GM19468 (cell line): ENCODE results near the gene APH1B.
"Not testable (repeated sequence)": the region's sequence is repeated elsewhere in the genome, so short reads cannot be mapped to it uniquely, and the experiment has no call there.

ENCODE experiments used
- ATAC-seq: cut with Tn5 transposase; IDR thresholded peaks from one replicate; pipeline ENCODE4 v1.9.1; 2021; ENCODE audit warnings: mild to moderate bottlenecking, moderate library complexity, moderate number of reproducible peaks; ENCODE audit not compliant: unreplicated experiment; ENCODE audit errors: extremely low read depth

Gene APH1B

DNA sequence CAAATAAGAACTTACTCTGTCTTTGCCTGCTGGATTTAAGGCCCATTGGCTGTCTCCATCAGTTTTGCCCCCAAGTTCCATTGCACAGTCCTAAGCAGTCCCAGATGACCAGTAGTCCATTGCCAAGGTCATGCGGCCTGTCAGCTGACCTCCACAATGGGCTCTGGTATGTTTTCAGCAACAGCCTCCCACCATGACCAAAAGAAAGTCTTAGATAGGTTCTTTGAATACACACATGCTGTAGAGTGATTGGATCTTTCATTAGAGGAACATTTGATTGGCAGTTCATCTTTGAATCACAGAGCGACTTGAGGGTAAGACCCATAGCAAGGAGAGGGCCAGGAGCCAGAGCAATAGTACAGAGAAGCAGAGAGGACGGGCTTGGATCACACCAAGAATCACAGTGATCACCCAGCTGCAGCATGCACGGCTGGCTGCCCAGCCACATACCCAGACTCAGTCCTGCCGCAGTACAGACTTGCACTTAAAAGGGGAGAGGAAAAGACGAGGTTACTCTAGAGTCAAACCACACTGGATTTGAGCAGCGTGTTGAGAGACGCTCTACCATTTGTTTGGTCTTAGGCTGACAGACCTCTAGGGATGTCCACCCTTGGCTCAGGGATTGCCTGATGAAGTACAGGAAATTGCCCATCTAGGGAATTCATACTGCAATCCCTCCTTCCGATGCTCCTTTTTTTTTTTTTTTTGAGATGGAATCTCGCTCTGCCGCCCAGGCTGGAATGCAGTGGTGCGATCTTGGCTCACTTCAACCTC is 50.4 kb downstream of the APH1B start:
- ATAC-seq, result no peak

DNA sequence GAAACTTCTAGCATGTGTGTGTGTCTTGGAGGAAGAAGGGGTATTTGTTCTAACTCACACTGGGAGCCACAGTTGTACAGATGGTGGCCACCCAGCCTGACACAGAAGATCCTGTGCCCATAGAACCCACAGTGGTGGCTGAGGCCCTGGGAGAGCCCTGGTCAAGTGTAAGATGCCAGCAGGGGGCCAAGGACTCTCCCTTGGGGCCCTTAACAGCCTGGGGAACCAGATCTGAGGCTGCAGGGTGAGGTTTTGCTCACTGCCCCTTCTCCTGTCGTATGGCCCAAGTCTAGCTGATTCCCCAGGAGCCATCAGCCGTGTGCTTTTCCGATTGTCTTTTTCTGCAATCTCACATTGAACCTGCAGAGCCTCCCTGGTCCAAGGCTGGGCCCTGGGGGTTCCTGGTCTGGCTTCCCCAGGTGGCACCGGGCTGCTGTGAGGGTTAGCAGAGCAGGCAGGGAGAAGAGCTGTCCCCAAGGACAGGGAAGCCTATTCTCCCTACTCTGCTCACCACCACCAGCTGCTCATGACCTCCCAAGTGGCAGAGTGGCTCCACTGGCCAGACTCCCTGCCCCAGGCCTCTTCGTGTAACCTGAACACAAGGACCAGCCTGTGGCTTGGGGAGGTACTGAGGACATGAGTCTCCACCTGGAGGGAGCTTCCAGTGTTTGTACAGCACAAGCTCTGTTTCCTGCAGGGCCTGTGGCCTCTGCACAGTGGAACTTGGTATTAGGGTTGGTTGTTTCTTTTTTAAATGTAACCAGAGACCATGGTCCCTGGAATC is 52.4 kb downstream of the APH1B start:
- ATAC-seq, result no peak

DNA sequence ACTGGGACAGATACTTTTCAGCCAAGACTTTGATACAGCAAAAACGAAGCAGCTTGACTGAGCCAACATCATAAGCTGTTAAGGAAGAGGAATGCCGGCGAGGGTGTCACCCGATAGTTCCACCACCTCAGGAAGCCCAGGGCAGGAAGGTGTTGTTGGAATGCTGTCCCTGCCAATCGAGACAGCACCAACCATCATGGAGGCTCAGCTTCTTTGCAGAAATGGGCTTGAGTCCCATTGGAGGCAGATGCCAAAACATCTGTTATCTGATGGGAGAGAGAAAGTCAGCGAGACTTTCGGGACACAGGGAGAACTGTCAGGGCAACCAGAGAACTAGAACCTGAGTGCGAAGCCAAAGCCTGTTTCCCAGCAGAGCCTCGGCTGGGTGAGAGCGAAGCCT is 53.5 kb downstream of the APH1B start:
- ATAC-seq, result no peak

DNA sequence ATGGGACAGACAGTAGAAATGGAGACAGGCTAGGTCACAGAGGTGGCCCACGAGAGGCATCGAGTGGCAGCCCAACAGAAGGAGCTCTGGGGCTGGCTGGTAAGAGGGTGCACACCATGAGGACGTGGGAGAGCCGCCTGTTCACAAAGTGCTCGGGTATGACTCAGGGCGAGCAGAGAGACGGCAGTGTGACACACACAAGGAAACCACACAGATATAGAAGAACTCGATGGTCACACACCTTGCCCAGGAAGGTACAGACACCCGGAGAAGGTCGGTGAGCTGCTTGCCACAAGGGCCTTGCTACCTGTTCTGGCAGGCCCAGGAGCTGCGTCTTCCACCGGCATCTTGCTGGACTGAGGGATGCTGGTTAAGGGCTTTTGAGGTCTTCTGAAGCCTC is 54.1 kb downstream of the APH1B start:
- ATAC-seq, result no peak

DNA sequence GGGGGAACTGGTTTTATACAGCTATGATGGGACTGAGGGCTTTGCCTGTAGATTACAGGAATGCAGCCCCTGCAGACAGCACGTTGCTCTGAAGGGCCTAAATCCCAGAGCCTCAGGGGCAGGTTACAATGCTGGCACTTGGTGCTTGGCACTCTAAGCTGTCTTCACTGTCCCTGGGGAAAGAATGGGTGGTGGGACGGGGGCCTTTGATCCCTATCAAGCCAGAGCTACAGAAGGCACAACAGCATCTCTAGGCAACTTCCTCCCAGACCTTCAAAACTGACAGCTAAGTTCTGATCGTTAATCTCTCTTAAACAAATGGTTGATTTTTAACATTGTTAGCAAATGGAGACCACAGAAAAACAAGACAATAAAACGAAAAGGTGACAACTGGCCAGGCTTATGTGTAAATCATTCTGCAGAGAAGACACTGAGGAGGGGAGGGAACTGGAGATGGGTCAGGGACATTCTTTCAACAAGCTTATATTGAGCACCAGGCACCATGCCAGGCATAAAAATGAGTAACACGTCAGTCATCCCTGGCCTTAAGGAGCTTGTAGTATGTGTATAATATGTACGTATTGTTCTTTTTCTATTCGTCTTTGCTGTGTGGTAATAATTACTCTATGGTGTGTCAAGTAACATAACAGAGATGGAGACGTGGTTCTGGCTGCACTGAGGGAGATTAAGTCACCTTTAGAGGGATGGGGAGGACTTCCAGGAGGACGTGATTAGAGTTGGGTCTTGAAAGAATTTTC is 55.1 kb downstream of the APH1B start:
- ATAC-seq, result no peak

DNA sequence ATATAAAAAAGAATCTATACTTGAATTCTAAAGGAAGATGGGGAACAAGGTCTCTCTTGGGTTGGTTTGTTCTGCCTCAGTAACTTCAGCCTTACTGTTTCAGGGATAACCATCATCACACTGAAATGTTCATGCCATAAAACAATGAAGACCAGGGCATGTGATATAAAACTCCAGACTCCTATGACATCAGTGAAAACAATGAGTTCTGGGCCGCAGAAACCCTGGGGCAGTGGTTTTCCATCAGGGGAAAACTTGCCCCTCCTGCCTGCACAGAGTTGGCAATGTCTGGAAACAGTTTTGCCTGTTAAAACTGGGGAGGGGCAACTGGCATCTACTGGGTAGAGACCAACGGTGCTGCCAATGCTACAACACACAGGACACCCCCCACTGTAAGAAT is 57.4 kb downstream of the APH1B start:
- ATAC-seq, result no peak

DNA sequence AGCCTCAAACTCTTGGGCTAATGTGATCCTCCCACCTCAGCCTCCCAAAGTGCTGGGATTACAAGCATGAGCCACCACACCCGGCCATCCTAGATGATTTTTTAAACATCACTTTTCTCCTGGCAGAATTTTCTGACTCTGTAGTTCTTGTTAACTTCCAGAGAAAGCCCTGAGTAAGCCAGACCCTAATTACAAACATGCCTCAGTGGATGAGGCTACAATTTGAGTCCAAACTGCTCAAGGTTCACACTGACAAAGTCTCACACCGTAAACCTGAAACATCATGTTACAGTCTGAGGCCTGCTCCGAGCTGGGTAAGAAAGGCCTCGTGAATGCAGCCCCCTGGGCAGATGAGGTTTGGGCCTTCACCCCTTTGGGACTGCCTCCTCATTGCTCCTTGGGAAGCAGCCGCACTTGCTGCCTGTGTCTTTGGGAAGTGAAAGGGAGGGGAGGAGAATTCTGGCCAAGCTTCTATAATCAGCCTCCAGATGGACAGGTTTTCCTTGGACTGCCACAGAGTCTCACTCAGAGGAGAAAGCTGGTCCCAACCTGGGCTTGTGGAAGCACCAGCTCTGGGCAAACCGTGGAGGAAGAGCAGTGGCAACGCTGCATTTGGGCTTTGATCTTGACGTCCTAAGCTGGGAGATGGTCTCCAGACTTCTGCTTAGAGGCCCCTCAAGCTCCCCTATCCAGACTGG is 58.3 kb downstream of the APH1B start:
- no peak for ATAC-seq

DNA sequence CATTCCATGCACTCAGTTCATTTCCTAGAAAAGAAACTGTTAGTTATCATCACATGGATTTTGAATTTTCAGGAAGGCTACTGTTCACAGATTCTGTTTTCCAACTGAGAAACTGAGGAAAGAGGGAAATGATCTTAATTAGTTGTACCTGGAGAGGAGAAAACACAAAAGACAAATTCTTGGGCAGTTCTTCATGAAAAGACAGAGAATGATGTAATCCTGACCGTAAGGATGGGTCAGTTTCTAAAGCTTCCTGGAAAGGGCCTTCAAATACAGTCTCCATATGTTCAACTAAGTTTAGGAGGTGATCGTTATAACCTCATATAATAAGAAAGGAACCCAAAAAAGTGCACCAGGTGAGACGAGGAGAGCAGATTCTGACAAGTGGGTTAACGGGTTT is 59.6 kb downstream of the APH1B start:
- no peak for ATAC-seq

DNA sequence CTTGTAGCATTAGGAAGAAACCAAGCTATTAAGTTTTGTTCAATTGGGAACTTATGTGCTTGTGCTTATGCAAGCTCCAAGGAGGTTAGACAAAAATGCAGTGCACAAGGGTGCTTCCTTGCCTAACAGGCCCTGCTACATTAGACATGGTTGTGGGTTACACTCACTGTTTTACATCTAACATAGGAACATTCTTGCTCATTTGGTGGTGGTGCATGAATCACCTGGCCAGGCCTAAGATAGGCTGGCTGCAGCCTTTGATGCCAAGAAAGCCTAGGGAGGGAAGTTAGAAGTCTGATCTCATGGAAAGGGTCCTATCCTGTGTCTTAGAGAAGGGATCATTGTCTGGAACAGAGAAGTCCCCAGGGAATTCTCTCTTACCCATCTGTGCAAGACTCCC is 60.8 kb downstream of the APH1B start:
- no peak for ATAC-seq

DNA sequence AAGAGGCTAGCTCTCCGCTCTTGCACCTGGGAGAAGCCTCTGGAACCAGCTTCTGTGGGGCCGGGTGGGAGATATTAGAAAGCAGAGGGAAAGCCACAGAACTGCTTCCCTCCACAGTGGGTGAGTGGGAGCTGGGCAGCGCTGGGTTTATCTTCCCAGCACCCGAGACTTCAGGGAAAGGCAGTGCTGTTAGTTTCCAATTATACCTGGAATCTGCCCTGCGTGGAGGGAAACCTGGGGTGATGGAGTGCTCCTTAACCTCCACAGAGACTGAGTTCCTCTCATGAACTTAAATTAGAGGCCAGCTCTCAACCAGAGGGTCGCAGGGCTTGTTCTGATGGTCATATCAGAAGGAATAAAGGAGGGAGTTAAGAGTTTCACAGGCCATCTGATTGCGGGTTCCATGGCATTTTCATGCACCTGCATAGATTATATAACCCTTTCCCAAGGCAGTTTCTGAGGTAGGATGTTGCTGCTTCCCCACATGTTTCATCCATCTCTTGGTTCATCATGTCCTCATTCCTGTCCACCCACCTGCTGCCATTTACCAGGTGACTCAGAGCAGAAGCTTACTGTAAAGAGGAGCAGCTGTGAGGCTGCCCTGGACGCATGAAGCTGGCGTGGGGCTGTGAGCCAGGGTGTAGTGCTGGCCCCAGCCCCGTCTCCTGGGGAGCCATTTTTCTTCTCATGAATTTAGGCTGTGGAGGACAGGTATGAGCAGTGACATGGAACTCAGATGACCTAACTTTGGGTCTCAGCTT is 61.8 kb downstream of the APH1B start:
- no peak for ATAC-seq

DNA sequence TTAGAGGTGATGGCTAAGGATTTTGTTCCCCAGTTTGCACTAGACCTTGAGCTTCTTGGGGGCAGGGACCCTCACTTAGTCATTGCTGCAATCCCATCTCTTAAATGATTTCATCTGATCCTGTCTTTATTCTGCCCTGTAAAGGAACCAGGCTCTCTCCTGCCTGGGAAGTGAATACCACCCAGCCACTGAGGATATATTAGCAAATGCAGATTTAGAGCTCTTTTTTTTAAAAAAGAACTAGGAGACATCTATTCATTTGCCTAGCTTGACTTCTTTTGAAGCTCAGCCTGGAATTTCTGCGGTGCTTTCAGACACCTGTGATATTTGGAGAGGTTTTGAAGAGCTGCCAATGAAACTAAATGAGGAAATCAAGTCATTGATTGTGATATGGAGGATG is 62.4 kb downstream of the APH1B start:
- no peak for ATAC-seq

DNA sequence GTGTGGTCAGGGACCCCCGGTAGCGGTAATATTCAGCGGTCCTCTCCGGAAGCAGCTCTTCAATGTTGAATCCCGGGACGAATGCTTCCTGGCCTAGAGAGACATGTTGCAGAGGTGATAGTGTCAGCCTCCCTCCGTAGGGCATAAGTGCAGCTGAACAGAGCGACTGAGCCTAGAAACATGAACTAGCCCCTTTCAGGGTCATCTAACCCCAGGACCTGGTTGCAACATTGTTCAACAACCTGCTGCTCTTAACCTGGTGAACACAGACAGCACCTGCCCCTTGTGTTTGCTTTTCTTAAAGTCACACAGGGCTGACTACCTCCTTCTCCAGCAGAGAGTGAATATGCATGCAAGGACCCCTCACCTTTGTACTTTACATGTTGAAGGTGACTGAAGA is 62.9 kb downstream of the APH1B start:
- ATAC-seq, result no peak

DNA sequence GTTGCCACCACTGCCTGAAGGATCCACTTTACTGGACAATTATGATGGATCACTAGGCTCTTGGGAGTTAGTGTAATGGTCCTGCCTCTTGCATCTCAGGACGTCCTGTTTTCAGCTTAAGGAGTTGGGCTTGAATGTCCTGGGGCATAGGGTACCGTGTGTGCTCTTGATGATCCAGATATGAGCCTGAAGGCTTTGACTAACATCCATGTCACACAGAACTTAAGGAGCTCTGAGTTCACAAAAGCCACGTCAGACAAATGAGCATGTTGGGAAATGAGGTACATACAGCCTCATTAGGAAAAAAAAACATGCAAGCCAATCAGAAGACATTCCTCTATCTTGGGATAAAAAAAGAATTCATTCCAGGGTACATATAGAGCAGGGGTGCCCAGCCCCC is 63.5 kb downstream of the APH1B start:
- no peak for ATAC-seq

DNA sequence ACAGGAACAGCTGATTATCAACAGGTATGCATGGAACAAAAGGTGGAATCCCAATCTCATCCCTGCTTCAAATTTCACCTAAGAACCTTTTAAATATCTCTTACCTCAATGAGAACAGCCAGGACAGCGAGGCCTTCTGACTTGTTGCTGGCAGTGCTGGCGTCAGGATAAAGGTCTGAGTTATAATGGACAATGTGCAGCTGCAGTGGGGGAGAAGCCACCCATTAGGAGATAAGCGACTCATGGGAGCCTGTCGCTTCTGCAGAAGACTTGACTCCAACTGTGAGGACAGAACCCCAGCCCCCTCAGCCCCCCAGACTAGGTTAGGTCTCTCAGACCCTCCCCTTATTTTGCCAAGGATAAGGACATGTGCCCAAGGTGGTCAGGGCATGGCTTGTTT is 64.5 kb downstream of the APH1B start:
- ATAC-seq, result no peak

DNA sequence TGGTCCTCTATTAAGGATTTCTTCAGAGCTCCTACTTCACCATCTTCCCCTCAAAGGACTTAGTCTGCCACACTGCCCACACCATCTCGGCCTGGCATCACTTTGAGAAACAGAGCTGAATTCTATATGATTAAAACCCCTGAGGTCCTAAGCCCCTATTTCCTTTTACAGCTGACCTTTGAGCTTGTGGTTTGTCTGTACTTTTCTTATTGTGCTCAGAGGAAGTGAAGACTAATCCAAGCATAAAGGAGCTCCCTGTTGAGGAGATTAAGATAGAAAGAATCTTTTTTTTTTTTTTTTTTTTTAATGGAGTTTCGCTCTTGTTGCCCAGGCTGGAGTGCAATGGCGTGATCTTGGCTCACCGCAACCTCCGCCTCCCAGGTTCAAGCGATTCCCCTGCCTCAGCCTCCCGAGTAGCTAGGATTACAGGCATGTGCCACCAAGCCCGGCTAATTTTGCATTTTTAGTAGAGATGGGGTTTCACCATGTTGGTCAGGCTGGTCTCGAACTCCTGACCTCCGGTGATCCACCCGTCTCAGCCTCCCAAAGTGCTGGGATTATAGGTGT is 65.7 kb downstream of the APH1B start:
- not testable (repeated sequence) for ATAC-seq

DNA sequence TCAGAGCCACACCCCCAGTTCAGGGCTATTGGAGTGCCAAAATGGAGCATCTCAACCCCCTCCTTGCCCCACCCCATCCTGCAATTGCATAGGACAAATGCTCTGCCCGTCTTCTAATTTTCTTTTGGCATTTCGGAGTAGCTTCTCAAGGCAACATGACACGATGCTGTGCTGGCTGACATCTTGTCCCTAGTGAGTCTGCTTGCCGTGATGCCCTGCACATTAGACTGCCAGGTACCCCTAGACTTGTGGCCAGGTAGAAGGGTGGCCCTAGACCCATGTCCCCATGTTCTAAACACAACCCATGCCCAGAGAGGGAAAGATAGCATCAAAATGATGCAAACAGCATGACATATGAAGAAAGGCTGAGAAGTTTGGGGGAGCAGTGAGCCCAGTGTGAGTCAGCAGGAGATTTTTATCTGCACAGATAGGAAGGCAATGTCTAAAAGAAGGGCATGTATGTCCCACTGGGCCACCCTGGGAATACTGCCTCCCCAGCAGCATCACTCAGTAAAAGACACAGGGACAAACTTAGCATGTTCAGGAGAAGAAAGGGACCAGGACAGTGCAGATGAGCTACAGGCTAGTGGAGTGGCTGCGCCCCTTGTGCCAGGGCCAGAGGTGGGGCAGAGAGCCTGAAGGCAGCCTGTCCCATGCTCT is 67.5 kb downstream of the APH1B start:
- no peak for ATAC-seq

DNA sequence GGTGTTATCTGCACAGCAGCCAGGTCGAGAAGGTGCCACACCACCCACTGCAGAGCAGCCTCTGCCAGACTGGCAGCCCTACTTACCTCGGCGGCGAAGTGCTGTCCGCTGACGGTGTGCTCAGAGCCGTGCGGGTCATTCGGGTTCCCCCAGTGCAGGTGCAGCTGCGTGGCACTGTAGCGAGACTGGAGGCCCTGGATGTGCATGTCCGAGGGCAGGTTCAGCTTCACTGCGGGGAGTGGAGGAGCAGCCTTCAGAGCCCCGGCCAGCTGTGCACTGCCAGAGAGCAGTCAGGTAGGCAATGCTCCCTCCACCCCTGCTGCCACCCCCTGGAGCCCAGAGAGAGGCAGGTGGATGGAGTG is 68.0 kb downstream of the APH1B start:
- no peak for ATAC-seq

DNA sequence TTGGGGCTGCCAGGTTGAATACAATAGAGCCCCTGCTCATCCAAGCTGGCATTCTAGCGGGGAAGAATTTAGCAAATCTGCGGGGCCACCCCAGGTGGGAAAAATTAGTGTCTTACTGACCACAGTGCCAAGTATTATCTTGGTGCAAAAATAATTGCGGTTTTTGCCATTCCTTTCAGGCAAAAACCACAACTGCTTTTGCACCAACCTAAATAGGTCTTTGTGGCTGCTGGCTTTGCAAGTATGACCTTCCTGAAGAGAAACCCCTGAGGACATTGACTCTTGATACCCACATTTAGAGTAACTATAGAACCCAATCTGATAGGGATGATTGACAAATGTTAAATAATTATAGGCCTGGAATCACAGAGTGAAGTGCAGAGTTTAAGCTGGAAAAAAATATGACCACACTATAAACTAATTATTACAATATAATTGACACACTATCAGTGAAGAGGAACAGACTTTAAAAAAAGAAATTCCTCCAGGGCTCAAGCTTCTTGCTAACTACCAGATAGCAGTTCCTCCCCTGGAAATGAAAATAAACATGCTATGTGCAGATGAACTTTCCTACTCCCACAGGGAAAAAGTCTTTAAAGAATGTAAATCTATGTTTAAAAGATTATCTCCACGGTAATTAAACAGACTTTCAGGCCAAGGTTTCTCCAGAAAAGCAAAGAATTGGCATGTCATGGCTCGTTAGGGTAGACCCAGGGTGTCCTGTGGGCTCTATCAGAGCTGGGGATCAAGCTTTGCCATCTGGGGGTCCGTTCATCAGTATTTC is 69.9 kb downstream of the APH1B start:
- no peak for ATAC-seq
